ELR (cell line): ENCODE results near the gene HTR3E.
"Not testable (repeated sequence)": the region's sequence is repeated elsewhere in the genome, so short reads cannot be mapped to it uniquely, and the experiment has no call there.

ENCODE experiments used
- DNase-seq: peaks from one replicate; pipeline ENCODE4 v3.0.0-alpha.2; 2015; ENCODE audit warnings: low read depth

Gene HTR3E

GRCh38 chr3:184096811-184097383 lies at the start of gene HTR3E:
Gene HTR3E, plus strand, starts transcription at chr3:184097064. Its CDS starts 466 bp downstream, at chr3:184097530.
- no peak for DNase-seq

- no peak for DNase-seq
Measured at GRCh38 chr3:184050217-184050847, 46.5 kb upstream of the HTR3E start.

- DNase-seq, result no peak
Measured at GRCh38 chr3:184052767-184053166, 44.1 kb upstream of the HTR3E start, which contains the start of gene HTR3C. Gene HTR3C, plus strand, starts transcription at chr3:184053047. Its CDS starts 34 bp downstream, at chr3:184053081.

GRCh38 chr3:184058029-184058428 lies 38.8 kb upstream of the HTR3E start:
- DNase-seq, result peak; percentile 86

- no peak for DNase-seq
Measured at GRCh38 chr3:184059424-184059823, 37.4 kb upstream of the HTR3E start.

- DNase-seq, result no peak
Measured at GRCh38 chr3:184062637-184063036, 34.2 kb upstream of the HTR3E start.

GRCh38 chr3:184066211-184066610 lies 30.7 kb upstream of the HTR3E start:
- peak; percentile 61 for DNase-seq

- no peak for DNase-seq
Measured at GRCh38 chr3:184067573-184068055, 29.2 kb upstream of the HTR3E start.

- no peak for DNase-seq
Measured at GRCh38 chr3:184068344-184068743, 28.5 kb upstream of the HTR3E start.

- not testable (repeated sequence) for DNase-seq
Measured at GRCh38 chr3:184071142-184071541, 25.7 kb upstream of the HTR3E start.

- no peak for DNase-seq
Measured at GRCh38 chr3:184073621-184074020, 23.2 kb upstream of the HTR3E start.

GRCh38 chr3:184075901-184076300 lies 21.0 kb upstream of the HTR3E start:
- DNase-seq, result no peak

- no peak for DNase-seq
Measured at GRCh38 chr3:184077881-184078280, 19.0 kb upstream of the HTR3E start.

GRCh38 chr3:184078851-184079250 lies 18.0 kb upstream of the HTR3E start:
- peak; percentile 8 for DNase-seq

- DNase-seq, result no peak
Measured at GRCh38 chr3:184081116-184081830, 15.6 kb upstream of the HTR3E start.

- DNase-seq, result no peak
Measured at GRCh38 chr3:184082034-184082433, 14.8 kb upstream of the HTR3E start.

- DNase-seq, result no peak
Measured at GRCh38 chr3:184082465-184082864, 14.4 kb upstream of the HTR3E start.

- DNase-seq, result peak; percentile 53
Measured at GRCh38 chr3:184085389-184085852, 11.4 kb upstream of the HTR3E start.

- DNase-seq, result no peak
Measured at GRCh38 chr3:184092199-184092598, 4.7 kb upstream of the HTR3E start.

- DNase-seq, result no peak
Measured at GRCh38 chr3:184097556-184097955, 692 bp downstream of the HTR3E start.

- DNase-seq, result no peak
Measured at GRCh38 chr3:184099806-184100686, 3.2 kb downstream of the HTR3E start.

- DNase-seq, result peak; percentile 80
Measured at GRCh38 chr3:184110316-184110725, 13.5 kb downstream of the HTR3E start.
